Epithelial cell of proximal tubule (primary cell): Measurements from ENCODE around the gene USP11. TPM values are rescaled to one million over a fixed set of nuclear protein-coding genes. Genes with fewer than 3 reads are reported as not detected.
A peak's percentile ranks its signal among the peaks of the same experiment; 100 is the strongest.

Experiments used
- DNase-seq: peaks from one replicate; pipeline ENCODE4 v3.0.0-alpha.2; 2011; ENCODE audit warnings: low read depth
- H3K4me3 ChIP-seq: 2 replicates; pipeline ENCODE4 v1.5.1; 2011; ENCODE audit warnings: low read depth, mild to moderate bottlenecking, low read length
- CTCF ChIP-seq: conservative IDR thresholded peaks from 2 replicates; pipeline ENCODE4 v1.5.1; 2012; ENCODE audit warnings: low read depth, mild to moderate bottlenecking, low read length
- total RNA-seq: library from RNA; depleted of rRNA; stranded (reverse); fragments of >200 nt; gene quantifications from 2 replicates; pipeline ENCODE4 v1.2.3, GENCODE V29; 2015

The USP11 gene
- total RNA-seq, 1 donor from 2014 or later, result 24.7 TPM

GRCh38 chrX:47190445-47191269, 42.2 kb upstream of the USP11 start:
- no peak for TF ChIP-seq CTCF

GRCh38 chrX:47191331-47191730, 41.5 kb upstream of the USP11 start:
- DNase-seq, result no peak
- no peak for TF ChIP-seq CTCF
- peak overlapping the region; percentile 58 for H3K4me3 ChIP-seq

More at GRCh38 chrX:47190445-47191269, 42.2 kb upstream of the USP11 start:
- DNase-seq, result peak; percentile 51
- H3K4me3 ChIP-seq, result peak overlapping the region; percentile 58

- H3K4me3 ChIP-seq, result peak overlapping the region; percentile 58
- TF ChIP-seq CTCF, result no peak
- no peak for DNase-seq
Measured at GRCh38 chrX:47191806-47192401, 40.9 kb upstream of the USP11 start.

- TF ChIP-seq CTCF, result peak; percentile 63
- peak; percentile 83 for DNase-seq
- peak within 1 kb of the TSS; percentile 77 for H3K4me3 ChIP-seq
Measured at GRCh38 chrX:47193475-47194193, 39.2 kb upstream of the USP11 start, which contains the start of gene UBA1. Gene UBA1, plus strand, starts transcription at chrX:47193829. Its CDS starts 4,974 bp downstream, at chrX:47198803.

GRCh38 chrX:47194194-47194787, 38.5 kb upstream of the USP11 start:
- no peak for TF ChIP-seq CTCF
- DNase-seq, result no peak
- peak overlapping the region; percentile 77 for H3K4me3 ChIP-seq

- DNase-seq, result no peak
- H3K4me3 ChIP-seq, result peak overlapping the region; percentile 28
- no peak for TF ChIP-seq CTCF
Measured at GRCh38 chrX:47196098-47196497, 36.7 kb upstream of the USP11 start.
